COLO829 (cell line): ENCODE results near the gene PAQR3.

ENCODE experiments used
- DNase-seq: peaks from one replicate; pipeline ENCODE4 v3.0.0; 2012; ENCODE audit warnings: low spot score

Gene PAQR3

DNA sequence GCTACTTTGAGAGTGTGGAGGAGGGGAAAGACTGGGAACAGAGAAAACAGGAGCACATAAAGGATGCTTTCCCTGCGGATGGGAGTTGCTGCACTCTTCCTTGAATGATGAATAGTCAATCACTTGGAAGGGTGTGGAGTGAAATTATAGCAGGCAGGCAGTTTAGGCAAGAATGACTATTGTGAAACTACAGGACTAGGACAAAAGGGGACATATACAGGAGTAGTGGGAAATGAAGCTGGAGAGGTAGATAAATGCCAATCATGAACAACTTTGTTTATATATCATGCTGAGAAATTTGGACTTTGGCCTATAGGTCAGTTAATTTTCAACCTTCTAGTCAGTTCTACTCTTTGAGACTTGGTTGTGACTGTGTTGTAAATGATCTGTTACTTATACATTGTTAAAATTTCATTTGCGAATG is 76.9 kb downstream of the PAQR3 start:
- DNase-seq = no peak
